ENCODE measurements around the gene DEPDC4. TPM values are rescaled to one million over a fixed set of nuclear protein-coding genes. Genes with fewer than 3 reads are reported as not detected.

The DEPDC4 gene
- total and polyA plus RNA-seq, 2 of the 13 experiments (the other 11 are each of a cell fraction or from before 2014, with no cell fraction given) = 2.2 to 5.7 TPM

- TF ChIP-seq ZNF318 (CRISPR knock-in tag; IDR thresholded peaks at IDR 0.05) (no peak), XRCC5 (optimal IDR thresholded peaks at IDR 0.05; ENCODE audit: low read length) (peak; percentile 32), ZNF263 (CRISPR knock-in tag; IDR thresholded peaks at IDR 0.05) (no peak), SOX6 (IDR thresholded peaks at IDR 0.05) (no peak), SOX6 (CRISPR knock-in tag; IDR thresholded peaks at IDR 0.05) (no peak), SIN3B (IDR thresholded peaks at IDR 0.05; ENCODE audit: low read length) (peak; percentile 84), ZNF777 (CRISPR knock-in tag; IDR thresholded peaks at IDR 0.05) (peak; percentile 59), ZNF792 (CRISPR knock-in tag; IDR thresholded peaks at IDR 0.05) (no peak), ETS1 (CRISPR knock-in tag; IDR thresholded peaks at IDR 0.05) (no peak), ZMAT3 (CRISPR knock-in tag; conservative IDR thresholded peaks at IDR 0.05) (no peak; the same call in 1 of the 2 replicates), ZBTB37 (CRISPR knock-in tag; IDR thresholded peaks at IDR 0.05) (no peak), DMTF1 (CRISPR knock-in tag; IDR thresholded peaks at IDR 0.05) (no peak), SETDB1 (CRISPR knock-in tag; IDR thresholded peaks at IDR 0.05; ENCODE audit: borderline replicate concordance) (no peak), ZNF781 (CRISPR knock-in tag; IDR thresholded peaks at IDR 0.05; ENCODE audit: borderline replicate concordance, not compliant biosample characterization) (no peak), ZFP1 (CRISPR knock-in tag; IDR thresholded peaks at IDR 0.05) (no peak), NFYC (CRISPR knock-in tag; IDR thresholded peaks at IDR 0.05) (peak; percentile 64; the same call in 1 of the 2 replicates), ZNF24 (IDR thresholded peaks at IDR 0.05) (no peak)
These were observed at the start of gene DEPDC4, which contains the start of gene SCYL2 (continued) for GRCh38 chr12:100266835-100267602.
